WI38 (cell line): Measurements from ENCODE around the gene OR1N2.
"Not testable (repeated sequence)": the region's sequence is repeated elsewhere in the genome, so short reads cannot be mapped to it uniquely, and the experiment has no call there.

Experiments
- H3K4me3 ChIP-seq: 2 replicates; pipeline ENCODE4 v1.5.1; 2011; ENCODE audit warnings: low read depth, mild to moderate bottlenecking, control low read depth, low read length
- TF ChIP-seq, protein P1 (sequence below): IDR thresholded peaks from 2 replicates; pipeline ENCODE4 v1.5.1; 2012; ENCODE audit warnings: low read depth, mild to moderate bottlenecking, control low read depth, low read length

Gene OR1N2

DNA sequence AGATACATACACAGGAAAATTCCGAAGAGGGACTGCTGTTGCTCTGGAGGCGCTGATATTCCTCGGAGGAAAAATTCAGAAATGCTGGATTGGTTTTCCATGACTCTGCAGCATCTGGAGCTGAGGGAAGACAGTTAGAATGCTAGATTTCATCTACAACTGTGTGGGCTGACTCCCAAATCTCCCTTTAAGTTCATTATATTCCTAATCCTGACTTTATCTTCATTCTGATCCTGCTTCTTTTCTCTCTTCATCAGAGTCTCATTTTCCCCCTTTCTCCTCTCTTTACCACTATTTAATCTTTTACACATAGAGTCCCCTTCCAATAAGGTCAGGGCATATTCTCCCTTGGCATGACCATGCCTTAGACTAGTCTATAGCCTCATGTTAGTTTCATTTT is 25.7 kb upstream of the OR1N2 start, which contains the start of gene OR1N1:
OR1N1 (minus strand) TSS at position 101 of the 400 bp plus-strand sequence; CDS start at position 101, 0 bp downstream.
- no peak within 1 kb of the TSS for H3K4me3 ChIP-seq
- TF ChIP-seq, protein P1, sequence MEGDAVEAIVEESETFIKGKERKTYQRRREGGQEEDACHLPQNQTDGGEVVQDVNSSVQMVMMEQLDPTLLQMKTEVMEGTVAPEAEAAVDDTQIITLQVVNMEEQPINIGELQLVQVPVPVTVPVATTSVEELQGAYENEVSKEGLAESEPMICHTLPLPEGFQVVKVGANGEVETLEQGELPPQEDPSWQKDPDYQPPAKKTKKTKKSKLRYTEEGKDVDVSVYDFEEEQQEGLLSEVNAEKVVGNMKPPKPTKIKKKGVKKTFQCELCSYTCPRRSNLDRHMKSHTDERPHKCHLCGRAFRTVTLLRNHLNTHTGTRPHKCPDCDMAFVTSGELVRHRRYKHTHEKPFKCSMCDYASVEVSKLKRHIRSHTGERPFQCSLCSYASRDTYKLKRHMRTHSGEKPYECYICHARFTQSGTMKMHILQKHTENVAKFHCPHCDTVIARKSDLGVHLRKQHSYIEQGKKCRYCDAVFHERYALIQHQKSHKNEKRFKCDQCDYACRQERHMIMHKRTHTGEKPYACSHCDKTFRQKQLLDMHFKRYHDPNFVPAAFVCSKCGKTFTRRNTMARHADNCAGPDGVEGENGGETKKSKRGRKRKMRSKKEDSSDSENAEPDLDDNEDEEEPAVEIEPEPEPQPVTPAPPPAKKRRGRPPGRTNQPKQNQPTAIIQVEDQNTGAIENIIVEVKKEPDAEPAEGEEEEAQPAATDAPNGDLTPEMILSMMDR: no peak

DNA sequence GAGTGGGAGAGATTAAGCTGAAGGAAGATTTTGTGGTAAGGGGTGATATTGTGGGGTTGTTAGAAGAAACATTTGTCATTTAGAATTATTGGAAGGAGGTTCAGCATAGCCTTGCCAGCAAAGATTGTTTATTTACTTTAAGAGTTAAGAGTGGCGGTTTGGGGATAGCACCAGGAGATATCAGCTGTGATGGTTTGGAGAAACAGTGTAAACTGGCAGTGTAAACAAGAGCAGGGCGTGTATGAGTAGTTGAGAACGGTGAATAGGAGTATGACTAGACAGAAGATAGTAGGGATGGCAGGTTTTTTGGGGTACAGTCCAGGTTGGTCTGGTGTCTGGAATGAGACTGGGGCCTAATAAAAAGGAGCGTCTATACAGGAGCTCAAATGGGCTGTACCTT is 21.8 kb upstream of the OR1N2 start:
- H3K4me3 ChIP-seq: not testable (repeated sequence)

DNA sequence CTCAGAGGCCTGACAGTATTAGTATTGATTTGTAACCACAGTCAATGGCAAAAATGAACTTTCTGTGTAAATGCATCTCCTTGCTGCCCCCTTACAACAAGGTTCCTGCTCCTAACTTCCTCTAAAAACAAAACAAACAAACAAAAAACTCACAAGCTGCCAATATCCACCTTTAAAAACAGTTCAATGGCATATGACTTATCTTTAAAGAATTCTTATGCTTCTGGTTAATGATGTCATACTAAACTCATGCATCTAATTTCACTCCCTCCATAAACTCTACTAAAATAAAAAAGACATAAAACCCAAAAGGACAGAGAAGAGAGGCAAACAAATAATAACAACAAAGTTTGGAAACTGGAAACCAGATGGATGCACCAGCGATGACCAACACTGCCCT is 16.8 kb upstream of the OR1N2 start:
- TF ChIP-seq, protein P1: no peak
- no peak overlapping the region for H3K4me3 ChIP-seq

DNA sequence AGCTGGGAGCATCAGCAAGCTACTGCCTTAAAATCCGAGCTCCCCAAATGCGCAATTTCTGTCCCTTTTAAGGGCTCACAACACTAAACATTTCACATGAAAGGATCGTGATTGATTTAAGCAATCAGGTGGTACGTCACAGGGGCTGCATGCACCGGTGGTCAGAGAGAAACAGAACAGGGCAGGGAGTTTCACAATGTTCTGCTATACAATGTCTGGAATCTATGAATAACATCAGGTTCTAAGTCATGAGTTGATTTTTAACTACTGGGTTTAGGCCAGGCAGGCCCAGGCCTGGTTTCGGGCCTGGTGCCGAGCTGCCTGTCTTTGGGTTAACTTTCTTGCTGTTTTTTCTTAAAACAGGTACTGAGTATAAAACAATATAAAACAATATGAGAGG is 15.8 kb upstream of the OR1N2 start:
- H3K4me3 ChIP-seq: not testable (repeated sequence)

DNA sequence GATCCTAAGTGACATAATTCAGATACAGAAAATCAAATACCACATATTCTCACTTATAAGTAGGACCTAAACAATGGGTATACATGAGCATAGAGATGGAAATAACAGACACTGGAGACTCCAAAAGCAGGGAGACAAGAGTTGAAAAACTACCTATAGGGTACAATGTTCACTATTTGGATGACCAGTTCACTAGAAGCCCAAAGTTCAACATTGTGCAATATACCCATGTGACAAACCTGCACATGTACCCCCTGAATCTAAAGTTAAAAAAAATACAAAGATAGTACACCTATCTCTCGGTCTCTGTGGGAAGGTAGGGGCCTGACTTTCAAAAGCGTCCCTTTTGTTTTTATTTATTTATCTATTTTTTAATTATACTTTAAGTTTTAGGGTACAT is 14.2 kb upstream of the OR1N2 start:
- TF ChIP-seq, protein P1: no peak
- H3K4me3 ChIP-seq: no peak overlapping the region

DNA sequence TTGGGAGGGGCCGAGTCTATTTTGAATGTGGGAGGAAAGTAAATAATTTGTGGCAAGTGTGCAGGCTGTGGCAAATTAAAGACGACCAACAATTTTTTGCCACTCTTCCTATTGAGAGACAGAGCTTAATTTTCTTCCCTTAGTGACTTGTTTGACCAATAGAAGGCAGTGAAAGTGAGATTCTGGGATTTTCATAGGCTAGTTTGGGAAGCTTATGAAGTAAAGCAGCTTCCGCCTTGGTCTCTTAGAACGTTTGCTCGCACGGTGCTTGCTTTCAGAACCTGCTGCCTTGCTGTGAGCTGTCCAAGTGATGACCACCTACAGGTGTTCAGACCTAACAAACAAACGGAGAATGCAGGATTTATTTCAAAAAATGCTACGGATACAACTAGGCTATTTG is 6.7 kb upstream of the OR1N2 start:
- H3K4me3 ChIP-seq: no peak overlapping the region
- TF ChIP-seq, protein P1: no peak

DNA sequence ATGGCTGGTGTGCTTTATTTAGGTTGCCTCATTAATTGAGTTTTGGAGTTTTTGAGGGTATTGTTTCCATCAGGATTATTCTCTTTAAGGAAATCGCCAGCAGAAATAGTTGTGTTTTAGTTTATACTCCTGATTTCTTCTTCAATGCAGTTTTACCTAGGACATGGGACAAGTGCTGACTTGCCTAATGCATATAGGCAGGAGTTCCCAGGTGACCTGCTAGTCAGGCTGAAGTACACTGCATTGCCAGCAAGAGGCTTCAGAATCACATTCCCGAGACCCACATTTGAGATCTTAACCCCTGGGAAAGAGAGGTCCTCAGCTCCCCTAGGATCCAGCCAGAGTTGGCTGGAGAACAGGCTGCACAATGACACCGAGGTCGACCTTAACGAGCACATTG is 1.5 kb upstream of the OR1N2 start:
- H3K4me3 ChIP-seq: no peak overlapping the region
- TF ChIP-seq, protein P1: no peak

DNA sequence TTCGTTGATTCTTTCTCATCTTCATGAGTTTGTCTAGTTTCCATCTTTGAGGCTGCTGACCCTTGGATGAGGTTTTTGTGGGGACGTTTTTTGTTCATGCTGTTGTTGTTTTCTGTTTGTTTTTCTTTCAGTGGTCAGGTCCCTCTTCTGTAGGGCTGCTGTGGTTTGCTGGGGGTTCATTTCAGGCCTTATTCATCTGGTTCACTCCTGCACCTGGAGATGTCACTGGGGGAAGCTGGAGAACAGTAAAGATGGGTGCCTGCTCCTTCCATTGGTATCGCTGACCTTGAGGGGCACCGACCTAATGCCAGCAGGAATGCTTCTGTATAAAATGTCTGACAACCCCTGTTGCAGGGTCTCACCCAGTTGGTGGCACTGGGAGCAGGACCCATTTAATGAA is 8.5 kb downstream of the OR1N2 start:
- no peak overlapping the region for H3K4me3 ChIP-seq
- TF ChIP-seq, protein P1: no peak
